ENCODE results near the gene KRTAP10-11.
"Not testable (repeated sequence)": the region's sequence is repeated elsewhere in the genome, so short reads cannot be mapped to it uniquely, and the experiment has no call there.

- not testable (repeated sequence) for TF ChIP-seq CTCF, POLR2A (IDR thresholded peaks at IDR 0.05)
Measured at GRCh38 chr21:44661567-44661966, 15.4 kb downstream of the KRTAP10-11 start.

Measured in adrenal gland (tissue), 5 donors.